ENCODE data around the gene NIM1K. TPM values are rescaled to one million over a fixed set of nuclear protein-coding genes. Genes with fewer than 3 reads are reported as not detected.

The NIM1K gene
- polyA plus RNA-seq, 3 donors, result 0.13 TPM; not detected in 2

DNA sequence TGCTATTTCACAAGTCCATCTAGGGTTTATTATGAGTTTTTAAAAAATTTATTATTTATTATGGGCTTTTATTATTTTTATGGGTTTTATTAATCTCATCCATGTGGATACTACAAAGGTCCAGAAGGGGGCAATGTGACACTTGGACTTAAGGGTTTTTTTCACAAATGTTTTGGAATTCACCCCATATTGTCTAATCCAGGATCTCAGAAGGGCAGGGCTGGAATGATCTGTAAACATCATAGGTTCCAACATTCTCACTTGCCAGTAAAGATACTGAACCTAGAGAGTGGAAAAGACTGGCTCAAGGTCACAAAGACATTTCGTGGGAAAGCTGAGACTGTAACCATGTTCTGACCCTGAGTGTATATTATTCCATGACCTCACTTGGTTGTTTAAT, 35.6 kb downstream of the NIM1K start:
- no peak for DNase-seq
- H3K36me3 Mint-ChIP-seq, result no peaks in the 10 kb centered on the region
- Histone ChIP-seq H3K9ac (ENCODE audit: insufficient read depth, low read length, poor library complexity, severe bottlenecking) (no peak overlapping the region), H3K4me3 (replicated peaks in 1 of 3; ENCODE audit: low read depth in 2 of 3, low read length in 3 of 3) (no peak overlapping the region), H3K27me3 (ENCODE audit: control insufficient read depth in 2 of 2, insufficient read depth in 2 of 2, low read length in 2 of 2) (no peaks in the 10 kb centered on the region), H3K36me3 (replicated peaks in 1 of 2; ENCODE audit: control insufficient read depth in 1 of 2, insufficient read depth in 2 of 2, low read length in 2 of 2) (no peaks in the 10 kb centered on the region), H2AFZ (ENCODE audit: insufficient read depth, low read depth, low read length, poor library complexity, severe bottlenecking) (no peak overlapping the region), H3K27ac (ENCODE audit: low read depth in 1 of 2, low read length in 2 of 2) (no peak overlapping the region), H3K9me3 (replicated peaks in 1 of 2; ENCODE audit: control insufficient read depth in 1 of 2, insufficient read depth in 1 of 2, low read length in 2 of 2) (no peaks in the 10 kb centered on the region), H4K20me1 (ENCODE audit: insufficient read depth, low read length) (no peaks in the 10 kb centered on the region), H3K79me2 (ENCODE audit: insufficient read depth, low read length) (no peaks in the 10 kb centered on the region), H3K4me2 (replicated peaks; ENCODE audit: extremely low read depth, low read length, poor library complexity, severe bottlenecking) (no peak overlapping the region), H3K4me1 (ENCODE audit: control insufficient read depth in 1 of 2, insufficient read depth in 2 of 2, low read length in 2 of 2) (no peaks in the 10 kb centered on the region)
- H3K4me3 Mint-ChIP-seq, result no peak overlapping the region
- TF ChIP-seq, protein P1, sequence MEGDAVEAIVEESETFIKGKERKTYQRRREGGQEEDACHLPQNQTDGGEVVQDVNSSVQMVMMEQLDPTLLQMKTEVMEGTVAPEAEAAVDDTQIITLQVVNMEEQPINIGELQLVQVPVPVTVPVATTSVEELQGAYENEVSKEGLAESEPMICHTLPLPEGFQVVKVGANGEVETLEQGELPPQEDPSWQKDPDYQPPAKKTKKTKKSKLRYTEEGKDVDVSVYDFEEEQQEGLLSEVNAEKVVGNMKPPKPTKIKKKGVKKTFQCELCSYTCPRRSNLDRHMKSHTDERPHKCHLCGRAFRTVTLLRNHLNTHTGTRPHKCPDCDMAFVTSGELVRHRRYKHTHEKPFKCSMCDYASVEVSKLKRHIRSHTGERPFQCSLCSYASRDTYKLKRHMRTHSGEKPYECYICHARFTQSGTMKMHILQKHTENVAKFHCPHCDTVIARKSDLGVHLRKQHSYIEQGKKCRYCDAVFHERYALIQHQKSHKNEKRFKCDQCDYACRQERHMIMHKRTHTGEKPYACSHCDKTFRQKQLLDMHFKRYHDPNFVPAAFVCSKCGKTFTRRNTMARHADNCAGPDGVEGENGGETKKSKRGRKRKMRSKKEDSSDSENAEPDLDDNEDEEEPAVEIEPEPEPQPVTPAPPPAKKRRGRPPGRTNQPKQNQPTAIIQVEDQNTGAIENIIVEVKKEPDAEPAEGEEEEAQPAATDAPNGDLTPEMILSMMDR (IDR thresholded peaks at IDR 0.05), result peak; percentile 44
- no CpG with 5 or more reads among the region's 1 CpG for WGBS (ENCODE audit: insufficient coverage)
- intact Hi-C loops (cut with micrococcal nuclease), result no loop called here
- no peaks in the 10 kb centered on the region for H3K4me1 Mint-ChIP-seq
- H3K9me3 Mint-ChIP-seq, result no peaks in the 10 kb centered on the region
- peaks cover 0 to 3% (median 0%) of the 10 kb centered on the region in 3 donors for H3K27me3 Mint-ChIP-seq (ENCODE audit: low read depth in 3 of 3)
- H3K27ac Mint-ChIP-seq, result no peak overlapping the region

DNA sequence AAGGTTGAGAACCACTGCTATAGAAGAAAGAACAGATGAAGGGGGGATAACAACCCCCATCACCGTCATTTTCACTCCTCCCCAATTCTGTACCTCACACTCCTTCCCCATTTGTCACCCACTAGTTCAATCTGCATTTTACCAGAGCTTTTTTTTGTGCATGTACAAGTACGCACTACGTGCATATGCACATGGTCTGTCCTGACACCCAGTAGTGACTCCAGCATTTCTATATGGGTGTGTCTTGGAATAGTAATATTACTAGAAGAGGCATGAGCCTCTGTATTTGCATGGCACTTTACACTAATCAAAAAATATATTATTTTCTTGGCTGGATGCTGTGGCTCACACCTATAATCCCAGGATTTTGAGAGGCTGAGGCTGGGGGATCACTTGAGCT, 38.7 kb downstream of the NIM1K start:
- H3K79me2 ChIP-seq (ENCODE audit: insufficient read depth, low read length), result no peaks in the 10 kb centered on the region
- DNase-seq, result no peak
- no CpG with 5 or more reads among the region's 3 CpGs for WGBS (ENCODE audit: insufficient coverage)
- no peak overlapping the region for H3K4me3 Mint-ChIP-seq
- H3K4me2 ChIP-seq (replicated peaks; ENCODE audit: extremely low read depth, low read length, poor library complexity, severe bottlenecking), result no peak overlapping the region
- H3K27me3 Mint-ChIP-seq (ENCODE audit: low read depth in 3 of 3), result peaks cover 0 to 5% (median 0%) of the 10 kb centered on the region in 3 donors
- no peaks in the 10 kb centered on the region for H3K36me3 ChIP-seq (replicated peaks in 1 of 2; ENCODE audit: control insufficient read depth in 1 of 2, insufficient read depth in 2 of 2, low read length in 2 of 2)
- no peaks in the 10 kb centered on the region for H3K27me3 ChIP-seq (ENCODE audit: control insufficient read depth in 2 of 2, insufficient read depth in 2 of 2, low read length in 2 of 2)
- no peak overlapping the region for H3K9ac ChIP-seq (ENCODE audit: insufficient read depth, low read length, poor library complexity, severe bottlenecking)
- no peaks in the 10 kb centered on the region for H4K20me1 ChIP-seq (ENCODE audit: insufficient read depth, low read length)
- no peaks in the 10 kb centered on the region for H3K9me3 Mint-ChIP-seq
- H3K27ac ChIP-seq (ENCODE audit: low read depth in 1 of 2, low read length in 2 of 2), result no peak overlapping the region
- TF ChIP-seq, protein P1 (IDR thresholded peaks at IDR 0.05), result no peak
- no peaks in the 10 kb centered on the region for H3K4me1 Mint-ChIP-seq
- peak overlapping the region in 1 of 7 donors; percentile 1 for H3K27ac Mint-ChIP-seq
- no peak overlapping the region for H3K4me3 ChIP-seq (replicated peaks in 1 of 3; ENCODE audit: low read depth in 2 of 3, low read length in 3 of 3)
- intact Hi-C loops (cut with micrococcal nuclease), result no loop called here
- no peak overlapping the region for H2AFZ ChIP-seq (ENCODE audit: insufficient read depth, low read depth, low read length, poor library complexity, severe bottlenecking)
- no peaks in the 10 kb centered on the region for H3K36me3 Mint-ChIP-seq
- no peaks in the 10 kb centered on the region for H3K4me1 ChIP-seq (ENCODE audit: control insufficient read depth in 1 of 2, insufficient read depth in 2 of 2, low read length in 2 of 2)
- no peaks in the 10 kb centered on the region for H3K9me3 ChIP-seq (replicated peaks in 1 of 2; ENCODE audit: control insufficient read depth in 1 of 2, insufficient read depth in 1 of 2, low read length in 2 of 2)

Measured in CD14-positive monocyte (primary cell).